Activated CD4-positive, alpha-beta T cell treated with anti-CD3 and anti-CD28 coated beads, Interleukin-2, amount 10 ng/mL, durations not matched to agents 7 days and 5 days (primary cell): ENCODE measurements around the gene LZTS2. TPM values are rescaled to one million over a fixed set of nuclear protein-coding genes. Genes with fewer than 3 reads are reported as not detected.

Experiments used
- CTCF ChIA-PET: fragments of 350-600 bp; sonication (Branson Sonifier 250); formaldehyde crosslinking; loops from one replicate; lab custom pipeline; 2021; ENCODE audit warnings: antibody characterized with exemption; lab: Charles Lee
- POLR2A ChIA-PET: fragments of 350-600 bp; sonication (Branson Sonifier 250); formaldehyde crosslinking; loops from one replicate; lab custom pipeline; 2021; ENCODE audit warnings: antibody characterized with exemption; lab: Charles Lee
- DNase-seq: peaks from one replicate; pipeline ENCODE4 v3.0.0-alpha.2; 2020
- H3K27ac Mint-ChIP-seq: one replicate; pipeline ENCODE4 v1.8.0; 2021; ENCODE audit warnings: mild to moderate bottlenecking, moderate library complexity, mixed read lengths
- H3K27me3 Mint-ChIP-seq: one replicate; pipeline ENCODE4 v1.8.0; 2021; ENCODE audit warnings: mixed read lengths
- H3K36me3 Mint-ChIP-seq: one replicate; pipeline ENCODE4 v1.8.0; 2021; ENCODE audit warnings: low read depth, mixed read lengths
- H3K4me1 Mint-ChIP-seq: one replicate; pipeline ENCODE4 v1.8.0; 2021; ENCODE audit warnings: mixed read lengths
- H3K4me3 Mint-ChIP-seq: one replicate; pipeline ENCODE4 v1.8.0; 2021; ENCODE audit warnings: mild to moderate bottlenecking, moderate library complexity, mixed read lengths
- H3K9me3 Mint-ChIP-seq: one replicate; pipeline ENCODE4 v1.8.0; 2021; ENCODE audit warnings: mixed read lengths
- total RNA-seq, 2 experiments: library from RNA; stranded (reverse); gene quantifications; one replicate each; pipeline ENCODE4 v1.2.3, GENCODE V29; 2021

LZTS2 gene
- total RNA-seq, 2 experiments from 2014 or later = 17.5 to 18.8 TPM

DNA sequence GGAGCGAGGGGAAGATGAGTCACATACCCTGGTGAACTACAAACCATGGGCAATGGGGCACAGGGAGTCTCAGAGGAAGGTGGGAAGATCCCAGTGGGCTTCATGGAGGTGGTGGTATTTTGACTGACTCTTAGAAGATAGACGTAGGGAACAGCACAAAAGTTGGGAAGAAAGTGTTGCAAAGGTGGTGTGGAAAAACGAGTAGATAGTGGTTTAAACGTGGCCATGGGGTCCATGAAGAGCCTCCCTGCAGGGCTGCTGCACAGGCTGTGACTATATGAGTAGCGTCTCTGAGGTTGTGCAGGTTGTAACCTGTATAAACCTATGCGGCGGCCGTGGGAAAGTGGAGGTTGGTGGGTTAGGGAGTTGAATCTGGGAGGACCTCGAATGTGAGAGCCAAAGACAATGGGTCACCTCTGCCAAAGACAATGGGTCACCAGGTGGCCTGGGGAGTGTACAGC, 13.8 kb downstream of the LZTS2 start:
- ChIA-PET POLR2A (no interaction called here), CTCF (interaction anchor here (0.6 to 6.9 kb wide), 7 partner anchors 12 to 105 kb away, joined by 3 to 111 read pairs (median 4); partner anchors contain the start of genes LZTS2, PDZD7 and SFXN3)
- no peak for DNase-seq
- Mint-ChIP-seq H3K27me3 (peaks cover 26% of the 10 kb centered on the region), H3K4me1 (peaks cover 19% of the 10 kb centered on the region), H3K4me3 (no peak overlapping the region), H3K9me3 (no peaks in the 10 kb centered on the region), H3K36me3 (no peaks in the 10 kb centered on the region), H3K27ac (no peak overlapping the region)

DNA sequence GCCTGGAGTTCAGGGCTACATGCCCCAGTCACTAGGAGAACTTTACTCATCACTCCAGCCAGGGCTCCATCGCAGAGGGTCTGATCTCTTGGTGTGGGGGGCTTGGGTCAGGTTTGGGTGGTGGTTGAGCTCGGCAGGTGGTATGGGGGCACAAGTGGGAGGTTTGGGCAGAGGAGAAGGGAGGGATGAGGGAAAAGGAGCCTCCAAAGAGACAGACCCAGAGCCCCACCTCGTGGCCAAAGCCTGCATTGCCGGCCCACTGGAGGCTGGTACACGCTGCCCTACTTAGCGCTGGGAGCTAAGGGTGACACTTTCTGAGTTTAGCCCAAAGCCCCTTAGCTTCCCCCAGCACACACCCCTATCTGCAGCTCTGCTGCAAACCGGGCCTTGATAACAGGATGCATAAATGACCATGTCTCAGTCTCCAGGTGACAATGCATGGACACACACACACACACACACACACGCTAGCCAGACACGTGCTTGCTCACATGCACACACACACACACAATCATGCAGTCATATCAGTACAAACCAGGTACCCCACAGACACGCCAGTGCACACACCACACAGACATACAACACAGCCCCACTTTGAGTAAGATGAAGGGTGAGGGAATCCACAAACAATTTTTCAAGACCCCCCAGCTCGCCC, 14.7 kb downstream of the LZTS2 start:
- peak; percentile 77 for DNase-seq
- Mint-ChIP-seq H3K36me3 (no peaks in the 10 kb centered on the region), H3K27ac (no peak overlapping the region), H3K4me3 (no peak overlapping the region), H3K27me3 (peaks cover 30% of the 10 kb centered on the region), H3K9me3 (no peaks in the 10 kb centered on the region), H3K4me1 (peaks cover 21% of the 10 kb centered on the region)
- ChIA-PET POLR2A (no interaction called here), CTCF (interaction anchor here (0.8 to 6.9 kb wide), 16 partner anchors 10 to 104 kb away, joined by 3 to 111 read pairs (median 4); partner anchors contain the start of genes LZTS2, MRPL43, PDZD7 and SFXN3)

GRCh38 chr10:101014966-101015581, 15.5 kb downstream of the LZTS2 start:
- no peaks in the 10 kb centered on the region for H3K36me3 Mint-ChIP-seq
- POLR2A ChIA-PET = no interaction called here
- no peaks in the 10 kb centered on the region for H3K9me3 Mint-ChIP-seq
- H3K27ac Mint-ChIP-seq = no peak overlapping the region
- H3K27me3 Mint-ChIP-seq = peaks cover 35% of the 10 kb centered on the region
- no peak overlapping the region for H3K4me3 Mint-ChIP-seq
- CTCF ChIA-PET = interaction anchor here (0.8 to 6.9 kb wide), 16 partner anchors 9 to 105 kb away, joined by 3 to 111 read pairs (median 4); partner anchors contain the start of genes LZTS2, MRPL43, PDZD7 and SFXN3
- H3K4me1 Mint-ChIP-seq = peaks cover 23% of the 10 kb centered on the region
- no peak for DNase-seq

DNA sequence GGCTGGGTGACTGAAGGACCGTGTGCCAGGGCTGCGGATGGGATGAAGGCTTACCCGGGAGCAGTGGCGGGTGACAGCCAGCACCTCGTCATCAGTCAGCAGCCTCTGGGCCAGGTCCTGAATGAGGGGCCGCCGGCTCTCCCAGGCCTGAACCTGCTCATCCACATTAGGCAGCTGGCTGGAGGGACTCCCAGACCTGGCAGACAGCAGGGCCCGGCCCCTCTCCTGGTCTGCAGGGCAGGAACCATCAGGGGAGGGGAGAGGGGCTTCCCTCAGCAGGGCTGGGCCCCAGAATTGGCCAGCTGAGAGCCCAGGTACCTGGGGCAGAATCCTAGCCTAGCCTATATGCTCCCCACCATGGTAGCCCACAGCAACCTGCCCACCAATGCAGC, 16.0 kb downstream of the LZTS2 start:
- Mint-ChIP-seq H3K9me3 (no peaks in the 10 kb centered on the region), H3K4me3 (no peak overlapping the region), H3K36me3 (no peaks in the 10 kb centered on the region), H3K27ac (no peak overlapping the region), H3K27me3 (peaks cover 38% of the 10 kb centered on the region), H3K4me1 (peaks cover 23% of the 10 kb centered on the region)
- ChIA-PET POLR2A (no interaction called here), CTCF (interaction anchor here (1.2 to 6.9 kb wide), 5 partner anchors 14 to 126 kb away, joined by 4 to 111 read pairs (median 30); partner anchors contain the start of genes LZTS2, PDZD7 and SFXN3)
- DNase-seq = no peak

- H3K4me1 Mint-ChIP-seq = peaks cover 23% of the 10 kb centered on the region
- no peak for DNase-seq
- H3K27ac Mint-ChIP-seq = no peak overlapping the region
- H3K9me3 Mint-ChIP-seq = no peaks in the 10 kb centered on the region
- H3K27me3 Mint-ChIP-seq = peaks cover 38% of the 10 kb centered on the region
- POLR2A ChIA-PET = no interaction called here
- CTCF ChIA-PET = interaction anchor here (1.2 to 6.9 kb wide), 4 partner anchors 13 to 125 kb away, joined by 4 to 111 read pairs (median 67); partner anchors contain the start of genes LZTS2, PDZD7 and SFXN3
- no peak overlapping the region for H3K4me3 Mint-ChIP-seq
- no peaks in the 10 kb centered on the region for H3K36me3 Mint-ChIP-seq
Observed at GRCh38 chr10:101016814-101017213, 17.2 kb downstream of the LZTS2 start.

DNA sequence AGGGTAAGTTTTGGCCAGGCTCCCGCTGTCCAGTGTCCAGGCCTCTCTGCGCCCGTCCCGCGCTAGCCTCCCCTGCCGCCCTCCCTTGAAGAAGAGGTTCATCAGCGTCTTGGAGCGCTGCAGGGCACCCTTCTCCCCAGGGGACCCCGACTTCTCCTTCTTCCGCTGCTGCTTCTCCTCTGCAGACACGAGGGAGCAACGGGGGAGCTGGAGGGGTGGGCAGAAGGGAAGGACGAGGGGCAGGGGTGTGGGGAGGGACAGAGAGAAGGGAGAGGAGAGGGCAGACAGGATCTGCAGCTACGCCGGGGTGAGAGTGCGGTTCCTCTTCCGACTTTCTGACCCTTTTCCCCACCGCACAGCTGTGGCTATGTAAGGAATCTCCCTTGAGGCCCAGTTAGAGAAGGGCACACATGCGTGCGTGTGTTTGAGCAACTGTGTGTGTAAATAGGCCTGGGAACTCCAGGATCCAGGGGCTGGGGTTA, 18.6 kb downstream of the LZTS2 start:
- CTCF ChIA-PET = interaction anchor here (1.2 to 6.9 kb wide), 10 partner anchors 10 to 53 kb away, joined by 3 to 111 read pairs (median 7); partner anchors contain the start of genes LZTS2, PDZD7 and SFXN3
- Mint-ChIP-seq H3K27me3 (peaks cover 38% of the 10 kb centered on the region), H3K36me3 (no peaks in the 10 kb centered on the region), H3K4me3 (no peak overlapping the region), H3K9me3 (no peaks in the 10 kb centered on the region), H3K4me1 (peaks cover 16% of the 10 kb centered on the region), H3K27ac (no peak overlapping the region)
- no peak for DNase-seq
- POLR2A ChIA-PET = no interaction called here

DNA sequence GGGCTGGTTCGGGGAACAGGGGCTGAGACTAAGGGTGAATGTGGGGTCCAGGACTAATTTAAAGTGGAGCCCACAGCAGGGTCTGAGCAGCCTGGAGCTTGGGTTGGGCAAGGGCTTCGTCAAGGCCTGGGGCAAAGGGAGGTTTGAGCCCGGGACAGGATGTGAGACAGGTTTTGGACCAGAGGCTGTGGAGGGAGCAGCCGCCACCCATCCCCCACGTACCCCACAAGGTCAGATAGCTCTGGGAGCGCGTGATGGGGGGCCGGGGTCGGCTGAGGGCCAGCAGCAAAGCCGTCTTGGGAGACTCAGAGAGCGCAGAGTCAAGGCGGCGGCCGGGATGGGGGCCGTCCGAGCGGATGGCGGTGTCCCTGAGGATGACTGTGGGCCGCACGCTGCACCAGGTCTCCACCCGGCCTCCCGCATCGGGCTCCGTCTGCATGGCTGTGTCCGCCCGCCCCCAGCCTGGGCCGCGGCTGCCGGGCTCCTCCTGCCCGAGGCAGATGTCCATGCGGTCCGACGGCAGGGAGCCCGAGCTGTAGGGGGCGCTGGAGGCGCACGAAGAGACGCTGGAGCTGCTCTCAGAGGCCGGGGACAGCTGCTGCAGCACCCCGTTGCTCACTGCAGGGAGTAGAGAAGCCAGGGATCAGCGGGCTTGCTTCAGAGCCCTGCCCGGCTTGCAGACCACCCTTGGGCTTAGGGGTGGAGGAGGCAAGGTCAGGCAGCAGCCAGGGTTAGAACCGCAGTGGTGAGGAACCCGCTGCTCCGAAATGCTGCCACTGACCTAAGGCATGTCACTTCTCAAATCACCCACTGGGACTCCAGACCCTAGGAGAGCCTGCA, 19.2 kb downstream of the LZTS2 start:
- Mint-ChIP-seq H3K36me3 (no peaks in the 10 kb centered on the region), H3K27me3 (peaks cover 38% of the 10 kb centered on the region), H3K9me3 (no peaks in the 10 kb centered on the region), H3K4me3 (no peak overlapping the region), H3K4me1 (peaks cover 11% of the 10 kb centered on the region), H3K27ac (no peak overlapping the region)
- peak; percentile 76 for DNase-seq
- ChIA-PET CTCF (interaction anchor here (0.6 to 6.9 kb wide), 17 partner anchors 8 to 586 kb away, joined by 3 to 111 read pairs (median 4); partner anchors contain the start of genes KAZALD1, LZTS2, PDZD7 and SFXN3), POLR2A (no interaction called here)

DNA sequence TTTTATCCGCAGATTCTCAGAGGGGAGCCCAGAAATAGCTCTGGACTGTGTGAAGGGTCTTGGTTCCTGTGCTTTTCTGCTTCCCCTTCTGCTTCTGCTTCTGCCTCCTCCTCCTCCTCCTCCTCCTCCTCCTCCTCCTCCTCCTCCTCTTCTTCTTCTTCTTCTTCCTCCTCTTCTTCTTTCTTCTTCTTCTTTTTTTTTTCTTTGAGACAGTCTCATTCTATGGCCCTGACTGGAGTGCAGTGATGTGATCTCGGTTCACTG, 19.8 kb downstream of the LZTS2 start:
- ChIA-PET POLR2A (no interaction called here), CTCF (interaction anchor here (0.7 to 6.9 kb wide), 15 partner anchors 8 to 587 kb away, joined by 3 to 111 read pairs (median 4); partner anchors contain the start of genes KAZALD1, LZTS2, PDZD7 and SFXN3)
- DNase-seq = no peak
- no peak overlapping the region for H3K27ac Mint-ChIP-seq
- H3K9me3 Mint-ChIP-seq = no peaks in the 10 kb centered on the region
- H3K27me3 Mint-ChIP-seq = peaks cover 38% of the 10 kb centered on the region
- H3K4me1 Mint-ChIP-seq = peaks cover 7% of the 10 kb centered on the region
- H3K36me3 Mint-ChIP-seq = no peaks in the 10 kb centered on the region
- H3K4me3 Mint-ChIP-seq = no peak overlapping the region

DNA sequence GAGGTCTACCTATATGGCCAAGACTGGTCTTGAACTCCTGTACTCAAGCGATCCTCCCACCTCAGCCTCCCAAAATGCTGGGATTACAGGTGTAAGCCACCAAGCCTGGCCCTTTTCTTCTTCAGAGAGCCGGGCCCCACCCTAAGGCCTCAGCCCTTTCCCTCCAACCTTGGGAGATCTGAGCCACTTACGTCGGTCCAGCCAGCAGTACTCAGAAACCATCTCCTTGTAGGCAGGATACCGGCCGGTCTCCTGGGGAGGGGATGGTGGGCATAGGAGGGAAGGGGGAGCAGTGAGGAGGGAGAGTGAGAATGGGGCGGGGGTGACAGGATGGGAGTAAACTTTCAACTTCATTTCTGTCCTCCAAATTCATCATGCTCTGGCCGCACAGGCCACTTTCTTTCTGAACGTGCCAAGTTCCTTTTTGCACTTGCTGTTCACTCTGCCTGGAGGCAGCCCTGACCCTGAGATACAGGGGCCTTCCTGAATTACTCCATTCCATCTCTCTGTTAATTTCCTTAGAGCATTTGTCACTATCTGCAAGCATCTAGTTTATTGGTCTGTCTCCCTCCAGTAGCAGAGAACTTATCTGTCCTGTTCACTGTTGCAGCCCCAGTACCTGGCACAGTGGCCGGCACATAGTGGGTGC, 20.9 kb downstream of the LZTS2 start:
- peaks cover 5% of the 10 kb centered on the region for H3K4me1 Mint-ChIP-seq
- H3K36me3 Mint-ChIP-seq = no peaks in the 10 kb centered on the region
- CTCF ChIA-PET = interaction anchor here (5.4 to 6.9 kb wide), 2 partner anchors 9 to 22 kb away, joined by 30 to 104 read pairs; partner anchors contain the start of genes PDZD7 and SFXN3
- POLR2A ChIA-PET = no interaction called here
- no peaks in the 10 kb centered on the region for H3K9me3 Mint-ChIP-seq
- H3K27me3 Mint-ChIP-seq = peaks cover 33% of the 10 kb centered on the region
- DNase-seq = no peak
- H3K4me3 Mint-ChIP-seq = no peak overlapping the region
- no peak overlapping the region for H3K27ac Mint-ChIP-seq

- ChIA-PET POLR2A (no interaction called here), CTCF (interaction anchor here (0.6 kb wide), 1 partner anchor 459 kb away, joined by 3 read pairs; no protein-coding TSS in a partner anchor)
- DNase-seq = no peak
- Mint-ChIP-seq H3K27me3 (peaks cover 30% of the 10 kb centered on the region), H3K27ac (no peak overlapping the region), H3K9me3 (no peaks in the 10 kb centered on the region), H3K36me3 (no peaks in the 10 kb centered on the region), H3K4me1 (peaks cover 5% of the 10 kb centered on the region), H3K4me3 (no peak overlapping the region)
Observed at GRCh38 chr10:101021239-101021638, 21.6 kb downstream of the LZTS2 start.

DNA sequence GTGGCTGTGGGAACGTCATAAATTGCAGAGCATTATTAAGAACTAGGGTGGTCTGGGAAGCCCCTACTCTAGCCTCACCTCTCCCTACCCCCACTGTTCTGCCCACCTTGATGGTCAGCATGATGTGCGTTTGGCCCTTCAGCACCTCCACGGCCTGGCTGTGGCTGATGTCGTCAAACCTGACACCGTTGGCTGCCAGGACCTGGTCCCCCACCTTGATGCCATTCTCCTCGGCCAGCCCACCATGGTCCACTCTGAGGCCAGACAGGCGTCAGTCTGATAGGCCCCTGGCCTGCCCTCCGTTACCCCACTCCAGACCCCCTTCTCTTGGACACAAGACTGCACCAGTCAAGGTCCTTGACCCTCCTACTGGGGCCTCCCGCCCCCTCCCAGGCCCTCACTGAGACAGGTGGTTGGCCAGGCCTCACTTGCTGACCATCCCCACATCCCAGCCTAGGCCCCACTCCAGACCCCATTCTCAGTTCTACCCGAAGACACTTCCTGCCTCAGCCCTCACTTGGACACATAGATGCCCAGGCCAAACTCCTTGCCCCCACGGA, 22.2 kb downstream of the LZTS2 start:
- ChIA-PET CTCF (interaction anchor here (0.6 to 1.6 kb wide), 3 partner anchors 10 to 459 kb away, joined by 3 to 5 read pairs (median 3); no protein-coding TSS in a partner anchor), POLR2A (no interaction called here)
- H3K36me3 Mint-ChIP-seq = no peaks in the 10 kb centered on the region
- no peak overlapping the region for H3K4me3 Mint-ChIP-seq
- H3K27me3 Mint-ChIP-seq = peaks cover 26% of the 10 kb centered on the region
- no peaks in the 10 kb centered on the region for H3K9me3 Mint-ChIP-seq
- H3K4me1 Mint-ChIP-seq = peaks cover 5% of the 10 kb centered on the region
- H3K27ac Mint-ChIP-seq = no peak overlapping the region
- no peak for DNase-seq
